ENCODE measurements around the gene ORMDL3.

DNA sequence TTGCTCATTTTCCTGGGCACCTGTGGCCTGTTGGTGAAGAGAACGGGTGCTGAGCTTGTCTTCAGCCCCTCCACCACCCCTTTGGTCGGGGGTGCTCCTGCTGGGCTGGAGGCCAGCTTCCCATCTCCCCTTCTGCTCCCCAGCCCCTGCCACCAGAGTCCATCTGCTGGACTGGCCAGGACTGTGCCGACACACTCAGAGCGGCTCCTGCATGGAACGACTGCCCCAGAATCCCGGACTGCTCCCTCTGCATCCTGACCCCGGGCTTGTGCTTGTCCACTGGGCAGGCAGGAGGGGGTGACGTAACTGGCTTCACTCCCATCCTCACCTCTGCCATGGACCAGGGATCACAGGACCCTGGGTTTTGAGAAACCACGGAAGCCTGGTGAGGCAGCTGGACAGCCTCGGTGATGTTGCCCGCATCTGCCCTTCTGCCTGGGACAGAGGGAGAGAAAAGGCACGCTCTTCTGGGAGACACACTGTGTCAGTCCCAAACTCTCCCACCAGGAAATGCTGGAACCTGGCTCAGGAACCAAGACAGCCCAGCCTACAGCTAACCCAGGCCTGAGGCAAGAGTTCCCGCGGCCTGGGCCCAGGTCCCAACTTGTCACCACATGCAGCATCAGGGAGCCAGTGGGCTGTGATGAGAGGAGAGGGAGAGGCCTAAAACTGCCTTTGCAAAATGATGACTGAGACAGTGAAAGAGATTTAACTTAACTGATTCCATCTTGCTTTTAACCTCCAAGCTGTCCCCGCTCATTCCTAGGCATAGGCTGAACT lies 19.3 kb upstream of the ORMDL3 start:
- TF ChIP-seq, protein P1, sequence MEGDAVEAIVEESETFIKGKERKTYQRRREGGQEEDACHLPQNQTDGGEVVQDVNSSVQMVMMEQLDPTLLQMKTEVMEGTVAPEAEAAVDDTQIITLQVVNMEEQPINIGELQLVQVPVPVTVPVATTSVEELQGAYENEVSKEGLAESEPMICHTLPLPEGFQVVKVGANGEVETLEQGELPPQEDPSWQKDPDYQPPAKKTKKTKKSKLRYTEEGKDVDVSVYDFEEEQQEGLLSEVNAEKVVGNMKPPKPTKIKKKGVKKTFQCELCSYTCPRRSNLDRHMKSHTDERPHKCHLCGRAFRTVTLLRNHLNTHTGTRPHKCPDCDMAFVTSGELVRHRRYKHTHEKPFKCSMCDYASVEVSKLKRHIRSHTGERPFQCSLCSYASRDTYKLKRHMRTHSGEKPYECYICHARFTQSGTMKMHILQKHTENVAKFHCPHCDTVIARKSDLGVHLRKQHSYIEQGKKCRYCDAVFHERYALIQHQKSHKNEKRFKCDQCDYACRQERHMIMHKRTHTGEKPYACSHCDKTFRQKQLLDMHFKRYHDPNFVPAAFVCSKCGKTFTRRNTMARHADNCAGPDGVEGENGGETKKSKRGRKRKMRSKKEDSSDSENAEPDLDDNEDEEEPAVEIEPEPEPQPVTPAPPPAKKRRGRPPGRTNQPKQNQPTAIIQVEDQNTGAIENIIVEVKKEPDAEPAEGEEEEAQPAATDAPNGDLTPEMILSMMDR (IDR thresholded peaks at IDR 0.05; ENCODE audit: borderline replicate concordance, extremely low read depth, low read length, poor library complexity, severe bottlenecking), result no peak
- TF ChIP-seq EZH2 (IDR thresholded peaks at IDR 0.05; ENCODE audit: borderline replicate concordance, low read depth, low read length, severe bottlenecking), result no peak

All from DND-41 (cell line).